DND-41 (cell line): ENCODE results near the gene FTO.
A peak's percentile ranks its signal among the peaks of the same experiment; 100 is the strongest.

Source experiments
- ATAC-seq: fragments of 200-7000 bp; cut with Tn5 transposase; 3 replicates; pipeline ENCODE4 v1.9.1; 2021; ENCODE audit warnings: low read depth; ENCODE audit not compliant: insufficient read depth
- DNase-seq: peaks from one replicate; pipeline ENCODE4 v3.0.0-alpha.2; 2020
- H2AFZ ChIP-seq: 2 replicates; pipeline ENCODE4 v1.6.0; 2012; ENCODE audit warnings: low read depth, low read length
- H3K27ac ChIP-seq: 2 replicates; pipeline ENCODE4 v1.5.1; 2012; ENCODE audit warnings: low read length, inconsistent platforms
- H3K27me3 ChIP-seq: fragments of 200-600 bp; sonication (generic); 2 replicates; pipeline ENCODE4 v1.6.0; 2012; ENCODE audit warnings: low read length, mild to moderate bottlenecking, inconsistent platforms; ENCODE audit not compliant: insufficient read depth, poor library complexity
- H3K36me3 ChIP-seq: 2 replicates; pipeline ENCODE4 v1.5.1; 2012; ENCODE audit warnings: low read length, inconsistent platforms; ENCODE audit not compliant: insufficient read depth
- H3K4me1 ChIP-seq: 2 replicates; pipeline ENCODE4 v1.5.1; 2012; ENCODE audit warnings: mild to moderate bottlenecking, low read length; ENCODE audit not compliant: insufficient read depth
- H3K4me2 ChIP-seq: 2 replicates; pipeline ENCODE4 v1.6.0; 2012; ENCODE audit warnings: mild to moderate bottlenecking, moderate library complexity, low read length, inconsistent platforms; ENCODE audit not compliant: insufficient read depth
- H3K4me3 ChIP-seq, 2 experiments: fragments of 200-600 bp in 1 of 2; shearing (Covaris generic) in 1 of 2; 2 replicates each; pipeline ENCODE4 v1.5.1; 2012 to 2016; ENCODE audit warnings: inconsistent platforms in 2 of 2, low read length in 2 of 2, mild to moderate bottlenecking in 2 of 2, low read depth in 1 of 2, moderate library complexity in 1 of 2
- H3K79me2 ChIP-seq: 2 replicates; pipeline ENCODE4 v1.6.0; 2012; ENCODE audit warnings: low read length, inconsistent platforms; ENCODE audit not compliant: insufficient read depth
- H3K9ac ChIP-seq: 2 replicates; pipeline ENCODE4 v1.6.0; 2012; ENCODE audit warnings: low read depth, mild to moderate bottlenecking, inconsistent platforms, low read length, moderate library complexity
- H3K9me3 ChIP-seq: 2 replicates; pipeline ENCODE4 v1.5.1; 2012; ENCODE audit warnings: low read length, moderate library complexity, mild to moderate bottlenecking, inconsistent platforms; ENCODE audit not compliant: insufficient read depth, severe bottlenecking
- H4K20me1 ChIP-seq: 2 replicates; pipeline ENCODE4 v1.6.0; 2012; ENCODE audit warnings: low read length; ENCODE audit not compliant: insufficient read depth
- CTCF ChIP-seq: IDR thresholded peaks from 2 replicates; pipeline ENCODE4 v1.5.1; 2012; ENCODE audit warnings: borderline replicate concordance, low read length, moderate library complexity, mild to moderate bottlenecking; ENCODE audit not compliant: poor library complexity, severe bottlenecking; ENCODE audit errors: extremely low read depth
- EZH2 ChIP-seq: IDR thresholded peaks from 3 replicates; pipeline ENCODE4 v1.6.1; 2012; ENCODE audit warnings: borderline replicate concordance, low read depth, mild to moderate bottlenecking, moderate library complexity, low read length, inconsistent platforms; ENCODE audit not compliant: severe bottlenecking

FTO gene

GRCh38 chr16:54071514-54071913, 367.6 kb downstream of the FTO start:
- Histone ChIP-seq H3K9ac (no peak overlapping the region), H4K20me1 (no peaks in the 10 kb centered on the region), H3K4me2 (no peak overlapping the region), H3K27ac (peak overlapping the region; percentile 33; the same call in 1 of the 2 replicates), H3K4me3 (no peak overlapping the region), H3K36me3 (no peaks in the 10 kb centered on the region), H3K4me1 (peaks cover 21% of the 10 kb centered on the region), H3K9me3 (no peaks in the 10 kb centered on the region), H3K79me2 (no peaks in the 10 kb centered on the region), H3K27me3 (no peaks in the 10 kb centered on the region), H2AFZ (no peak overlapping the region)
- TF ChIP-seq EZH2 = no peak
- TF ChIP-seq CTCF = no peak
- DNase-seq (no peak), ATAC-seq (no peak)

- DNase-seq (no peak), ATAC-seq (peak; percentile 45; the same call in 2 of the 3 replicates)
- TF ChIP-seq CTCF (no peak), EZH2 (no peak)
- H3K4me2 ChIP-seq = no peak overlapping the region
- no peaks in the 10 kb centered on the region for H4K20me1 ChIP-seq
- peaks cover 21% of the 10 kb centered on the region for H3K4me1 ChIP-seq
- no peak overlapping the region for H2AFZ ChIP-seq
- H3K9ac ChIP-seq = no peak overlapping the region
- no peak overlapping the region for H3K4me3 ChIP-seq
- no peaks in the 10 kb centered on the region for H3K9me3 ChIP-seq
- H3K27me3 ChIP-seq = no peaks in the 10 kb centered on the region
- no peaks in the 10 kb centered on the region for H3K36me3 ChIP-seq
- H3K79me2 ChIP-seq = no peaks in the 10 kb centered on the region
- peak overlapping the region; percentile 21 for H3K27ac ChIP-seq
These were observed 368.3 kb downstream of the FTO start for GRCh38 chr16:54072237-54072636.

GRCh38 chr16:54073356-54073755, 369.4 kb downstream of the FTO start:
- no peaks in the 10 kb centered on the region for H4K20me1 ChIP-seq
- no peak overlapping the region for H3K27ac ChIP-seq
- H3K4me3 ChIP-seq = no peak overlapping the region
- no peak overlapping the region for H3K9ac ChIP-seq
- H3K79me2 ChIP-seq = no peaks in the 10 kb centered on the region
- DNase-seq (no peak), ATAC-seq (no peak)
- H2AFZ ChIP-seq = no peak overlapping the region
- no peaks in the 10 kb centered on the region for H3K36me3 ChIP-seq
- TF ChIP-seq CTCF = no peak
- no peak overlapping the region for H3K4me2 ChIP-seq
- no peaks in the 10 kb centered on the region for H3K27me3 ChIP-seq
- peaks cover 29% of the 10 kb centered on the region for H3K4me1 ChIP-seq
- H3K9me3 ChIP-seq = no peaks in the 10 kb centered on the region

GRCh38 chr16:54075446-54075845, 371.5 kb downstream of the FTO start:
- Histone ChIP-seq H2AFZ (no peak overlapping the region), H3K27ac (no peak overlapping the region), H3K36me3 (no peaks in the 10 kb centered on the region), H4K20me1 (no peaks in the 10 kb centered on the region), H3K9ac (no peak overlapping the region), H3K4me1 (peaks cover 29% of the 10 kb centered on the region), H3K79me2 (no peaks in the 10 kb centered on the region), H3K9me3 (no peaks in the 10 kb centered on the region), H3K27me3 (no peaks in the 10 kb centered on the region), H3K4me2 (no peak overlapping the region), H3K4me3 (no peak overlapping the region)
- TF ChIP-seq CTCF (no peak), EZH2 (no peak)
- ATAC-seq (no peak), DNase-seq (no peak)
